ENCODE measurements around the gene TMEM263. TPM values are rescaled to one million over a fixed set of nuclear protein-coding genes. Genes with fewer than 3 reads are reported as not detected.

TMEM263 gene
- total and polyA plus RNA-seq, 2 of the 8 experiments (the other 6 are each of a cell fraction or from before 2014, with no cell fraction given), result 2.9 to 12.3 TPM

GRCh38 chr12:106999446-106999845 lies 43.7 kb downstream of the TMEM263 start:
- no peak overlapping the region for H2AK5ac ChIP-seq (ENCODE audit: low read depth, low read length)
- no peak overlapping the region for H3K4ac ChIP-seq (replicated peaks; ENCODE audit: insufficient read length, low read depth, low read length)
- FAIRE-seq (no peak), DNase-seq (ENCODE audit: low read depth in 1 of 2, low spot score in 2 of 2) (no peak)
- H4K8ac ChIP-seq (ENCODE audit: extremely low read depth, insufficient read depth, low read length), result no peak overlapping the region
- no peaks in the 10 kb centered on the region for H3K4me1 ChIP-seq (replicated peaks in 1 of 4; ENCODE audit: control insufficient read depth in 3 of 4, insufficient read depth in 4 of 4, low read length in 3 of 4)
- TF ChIP-seq SP2 (IDR thresholded peaks at IDR 0.05; ENCODE audit: low read length) (no peak), GTF2F1 (IDR thresholded peaks at IDR 0.05; ENCODE audit: borderline replicate concordance, low read depth, low read length) (no peak), EZH2 (IDR thresholded peaks at IDR 0.05; ENCODE audit: low read depth, low read length, severe bottlenecking) (no peak), USF2 (IDR thresholded peaks at IDR 0.05; ENCODE audit: low read length) (no peak), RNF2 (IDR thresholded peaks at IDR 0.05; ENCODE audit: borderline replicate concordance, low read depth, low read length, missing control alignments, poor library complexity, severe bottlenecking) (no peak), CEBPB (IDR thresholded peaks at IDR 0.05; ENCODE audit: low read depth, low read length) (no peak), PHF8 (conservative IDR thresholded peaks at IDR 0.05; ENCODE audit: low read depth, low read length) (no peak), KDM5A (IDR thresholded peaks at IDR 0.05; ENCODE audit: low read length) (no peak)
- H2BK120ac ChIP-seq (replicated peaks; ENCODE audit: low read depth, low read length), result no peak overlapping the region
- no peaks in the 10 kb centered on the region for H3K23me2 ChIP-seq (ENCODE audit: low read depth, low read length)
- no peaks in the 10 kb centered on the region for H3K79me2 ChIP-seq (ENCODE audit: control insufficient read depth in 1 of 2, insufficient read depth in 2 of 2, low read length in 2 of 2)
- no peak overlapping the region for H3K4me3 ChIP-seq (ENCODE audit: extremely low read depth in 1 of 4, insufficient read depth in 2 of 4, low read depth in 3 of 4, low read length in 4 of 4)
- POLR2A ChIA-PET (ENCODE audit: partially characterized antibody), result no interaction called here
- no peaks in the 10 kb centered on the region for H3K9me3 ChIP-seq (ENCODE audit: insufficient read depth in 2 of 2, low read depth in 1 of 2, low read length in 1 of 2)
- H3K56ac ChIP-seq (replicated peaks; ENCODE audit: insufficient read length, low read depth, low read length), result no peak overlapping the region
- WGBS, 2 experiments (ENCODE audit: extremely low coverage in 1 of 2, insufficient coverage in 1 of 2, insufficient read length in 1 of 2, insufficient replicate concordance in 2 of 2, low coverage in 1 of 2, low lambda C conversion rate in 2 of 2, missing lambda C conversion rate in 1 of 2), result 94% methylated on average over 6 of the region's 6 CpGs; no CpG with 5 or more reads in 1 of the 2 experiments
- no peak overlapping the region for H4K91ac ChIP-seq (replicated peaks; ENCODE audit: insufficient read length, low read length)
- no peak overlapping the region for H4K5ac ChIP-seq (ENCODE audit: insufficient read length, low read depth, low read length)
- H3K27ac ChIP-seq (ENCODE audit: low read depth, low read length), result no peak overlapping the region
- H2BK12ac ChIP-seq (ENCODE audit: low read depth, low read length), result no peak overlapping the region
- H3K79me1 ChIP-seq (ENCODE audit: low read depth, low read length), result no peaks in the 10 kb centered on the region
- H2AFZ ChIP-seq (ENCODE audit: low read length), result no peak overlapping the region
- no peaks in the 10 kb centered on the region for H4K20me1 ChIP-seq (replicated peaks in 1 of 2; ENCODE audit: control insufficient read depth in 1 of 2, insufficient read depth in 2 of 2, low read length in 2 of 2)
- no peak overlapping the region for H3K9ac ChIP-seq (replicated peaks in 1 of 4; ENCODE audit: extremely low read depth in 1 of 4, low read depth in 3 of 4, low read length in 3 of 4)
- H2BK5ac ChIP-seq (ENCODE audit: low read depth, low read length), result no peak overlapping the region
- H3K27me3 ChIP-seq (replicated peaks in 1 of 4; ENCODE audit: control insufficient read depth in 3 of 4, extremely low read depth in 1 of 4, insufficient read depth in 3 of 4, low read length in 3 of 4), result no peaks in the 10 kb centered on the region
- no peak overlapping the region for H2BK15ac ChIP-seq (ENCODE audit: low read length)
- H3K23ac ChIP-seq (ENCODE audit: insufficient read length), result no peak overlapping the region
- H3K14ac ChIP-seq (ENCODE audit: insufficient read length), result no peak overlapping the region
- no peak overlapping the region for H2BK20ac ChIP-seq (ENCODE audit: low read length)
- no peak overlapping the region for H3K18ac ChIP-seq (ENCODE audit: extremely low read depth, low read length)
- peaks cover 0 to 15% (median 3%) of the 10 kb centered on the region in 4 experiments; a peak in 4 of 8 replicates for H3K36me3 ChIP-seq (ENCODE audit: control insufficient read depth in 2 of 4, insufficient read depth in 4 of 4, low read length in 3 of 4)
- CTCF ChIA-PET (ENCODE audit: partially characterized antibody), result no interaction called here
- H3K4me2 ChIP-seq (ENCODE audit: insufficient read depth in 1 of 2, low read depth in 2 of 2, low read length in 2 of 2), result no peak overlapping the region

Measured in H1 (cell line).